H1 (cell line): ENCODE measurements around the gene VSIG2. TPM values are rescaled to one million over a fixed set of nuclear protein-coding genes. Genes with fewer than 3 reads are reported as not detected.

ENCODE experiments used
- ASH2L ChIP-seq: fragments of 200-600, 300-600 bp; sonication (generic); IDR thresholded peaks from one replicate; pipeline ENCODE4 v1.7.1; 2017; ENCODE audit warnings: low read length
- ATF3 ChIP-seq: IDR thresholded peaks from 2 replicates; pipeline ENCODE4 v1.6.1; 2011; ENCODE audit warnings: low read depth, mild to moderate bottlenecking, low read length; ENCODE audit not compliant: insufficient read depth
- BACH1 ChIP-seq: IDR thresholded peaks from 2 replicates; pipeline ENCODE4 v1.6.1; 2012; ENCODE audit warnings: low read length, improper control_type of control experiment
- BCL11A ChIP-seq, 2 experiments: IDR thresholded peaks; one replicate each; pipeline ENCODE4 v1.6.1; 2011; ENCODE audit warnings: low read depth in 2 of 2, low read length in 2 of 2, mild to moderate bottlenecking in 2 of 2
- BRCA1 ChIP-seq: IDR thresholded peaks from 2 replicates; pipeline ENCODE4 v1.6.1; 2012; ENCODE audit warnings: low read depth, low read length, improper control_type of control experiment
- CBX8 ChIP-seq: fragments of 300-800, 300-1000 bp; sonication (generic); IDR thresholded peaks from 2 replicates; pipeline ENCODE4 v1.7.1; 2016; ENCODE audit warnings: low read depth, low read length, borderline replicate concordance
- CHD2 ChIP-seq: IDR thresholded peaks from 2 replicates; pipeline ENCODE4 v1.6.1; 2012; ENCODE audit warnings: low read length, improper control_type of control experiment
- CREB1 ChIP-seq: IDR thresholded peaks from 2 replicates; pipeline ENCODE4 v1.6.1; 2012; ENCODE audit warnings: inconsistent platforms
- E2F6 ChIP-seq: IDR thresholded peaks from 2 replicates; pipeline ENCODE4 v1.6.1; 2012; ENCODE audit warnings: inconsistent platforms
- EZH2 ChIP-seq: fragments of 200-600 bp; sonication (generic); IDR thresholded peaks from 2 replicates; pipeline ENCODE4 v1.7.1; 2012; ENCODE audit warnings: low read depth, mild to moderate bottlenecking, moderate library complexity, low read length, inconsistent platforms; ENCODE audit not compliant: severe bottlenecking
- GTF2F1 ChIP-seq: IDR thresholded peaks from 2 replicates; pipeline ENCODE4 v1.6.1; 2012; ENCODE audit warnings: low read depth, low read length, improper control_type of control experiment, borderline replicate concordance
- KDM4A ChIP-seq: IDR thresholded peaks from one replicate; pipeline ENCODE4 v1.7.1; 2012; ENCODE audit warnings: low read depth, mild to moderate bottlenecking, moderate library complexity, low read length, inconsistent platforms; ENCODE audit not compliant: severe bottlenecking
- MAFK ChIP-seq: IDR thresholded peaks from 2 replicates; pipeline ENCODE4 v1.6.1; 2012; ENCODE audit warnings: low read depth, mild to moderate bottlenecking, improper control_type of control experiment, low read length
- NRF1 ChIP-seq: IDR thresholded peaks from 2 replicates; pipeline ENCODE4 v1.6.1; 2011; ENCODE audit warnings: mild to moderate bottlenecking, low read depth, low read length, improper control_type of control experiment
- POLR2AphosphoS5 ChIP-seq: IDR thresholded peaks from 2 replicates; pipeline ENCODE4 v1.6.1; 2011; ENCODE audit warnings: low read depth, low read length
- RAD21 ChIP-seq, 2 experiments: IDR thresholded peaks in 1 of 2; conservative IDR thresholded peaks in 1 of 2; 2 replicates each; pipeline ENCODE4 v1.6.1; 2011; ENCODE audit warnings: low read depth in 2 of 2, low read length in 2 of 2, improper control_type of control experiment in 1 of 2, inconsistent platforms in 1 of 2, mild to moderate bottlenecking in 1 of 2, moderate library complexity in 1 of 2
- RNF2 ChIP-seq: fragments of 200-900, 300-1000 bp; sonication (generic); IDR thresholded peaks from 2 replicates; pipeline ENCODE4 v1.7.1; 2016; ENCODE audit warnings: borderline replicate concordance, low read depth, mild to moderate bottlenecking, antibody characterized with exemption, low read length; ENCODE audit not compliant: poor library complexity, severe bottlenecking; ENCODE audit errors: missing control alignments
- RXRA ChIP-seq: IDR thresholded peaks from 2 replicates; pipeline ENCODE4 v1.6.1; 2011; ENCODE audit warnings: low read depth, mild to moderate bottlenecking, low read length, moderate library complexity; ENCODE audit not compliant: insufficient read depth
- SP1 ChIP-seq: IDR thresholded peaks from 2 replicates; pipeline ENCODE4 v1.6.1; 2011; ENCODE audit warnings: low read depth, low read length
- TAF1 ChIP-seq: IDR thresholded peaks from 2 replicates; pipeline ENCODE4 v1.6.1; 2011; ENCODE audit warnings: mild to moderate bottlenecking, low read depth, low read length
- TAF7 ChIP-seq: optimal IDR thresholded peaks from 2 replicates; pipeline ENCODE3; 2011; ENCODE audit warnings: low read depth, mild to moderate bottlenecking, inconsistent platforms, low read length, moderate library complexity, borderline replicate concordance
- YY1 ChIP-seq: IDR thresholded peaks from 2 replicates; pipeline ENCODE4 v1.6.1; 2011; ENCODE audit warnings: low read depth, mild to moderate bottlenecking, low read length
- ZNF274 ChIP-seq: IDR thresholded peaks from 2 replicates; pipeline ENCODE4 v1.7.0; 2012; ENCODE audit warnings: low read length, borderline replicate concordance; ENCODE audit errors: extremely low read depth
- polyA plus RNA-seq, 7 experiments: library from polyadenylated mRNA; depleted of rRNA in 3 of 7; stranded (reverse) in 5 of 7; unstranded in 2 of 7; fragments of >200 nt in 5 of 7; fragments of 200-250 nt in 2 of 7; gene quantifications; 1 replicate in 5 of 7; 2 replicates in 1 of 7; 4 replicates in 1 of 7; pipeline versions ENCODE4 v1.2.1 to v1.2.3, GENCODE V29; 2011 to 2013; ENCODE audit warnings: missing spikeins in 2 of 7, mixed read lengths in 2 of 7
- total RNA-seq: library from RNA; stranded (reverse); fragmentation: NEBNext Ultra II Directional; extraction: Animal tissue kit (Norgen Biotek cat#: 25700); gene quantifications from 2 replicates; pipeline ENCODE4 v1.2.1, GENCODE V29; 2021

VSIG2 gene
- total and polyA plus RNA-seq, 2 of the 8 experiments (the other 6 are each of a cell fraction or from before 2014, with no cell fraction given) = 0.18 TPM; not detected in 1

DNA sequence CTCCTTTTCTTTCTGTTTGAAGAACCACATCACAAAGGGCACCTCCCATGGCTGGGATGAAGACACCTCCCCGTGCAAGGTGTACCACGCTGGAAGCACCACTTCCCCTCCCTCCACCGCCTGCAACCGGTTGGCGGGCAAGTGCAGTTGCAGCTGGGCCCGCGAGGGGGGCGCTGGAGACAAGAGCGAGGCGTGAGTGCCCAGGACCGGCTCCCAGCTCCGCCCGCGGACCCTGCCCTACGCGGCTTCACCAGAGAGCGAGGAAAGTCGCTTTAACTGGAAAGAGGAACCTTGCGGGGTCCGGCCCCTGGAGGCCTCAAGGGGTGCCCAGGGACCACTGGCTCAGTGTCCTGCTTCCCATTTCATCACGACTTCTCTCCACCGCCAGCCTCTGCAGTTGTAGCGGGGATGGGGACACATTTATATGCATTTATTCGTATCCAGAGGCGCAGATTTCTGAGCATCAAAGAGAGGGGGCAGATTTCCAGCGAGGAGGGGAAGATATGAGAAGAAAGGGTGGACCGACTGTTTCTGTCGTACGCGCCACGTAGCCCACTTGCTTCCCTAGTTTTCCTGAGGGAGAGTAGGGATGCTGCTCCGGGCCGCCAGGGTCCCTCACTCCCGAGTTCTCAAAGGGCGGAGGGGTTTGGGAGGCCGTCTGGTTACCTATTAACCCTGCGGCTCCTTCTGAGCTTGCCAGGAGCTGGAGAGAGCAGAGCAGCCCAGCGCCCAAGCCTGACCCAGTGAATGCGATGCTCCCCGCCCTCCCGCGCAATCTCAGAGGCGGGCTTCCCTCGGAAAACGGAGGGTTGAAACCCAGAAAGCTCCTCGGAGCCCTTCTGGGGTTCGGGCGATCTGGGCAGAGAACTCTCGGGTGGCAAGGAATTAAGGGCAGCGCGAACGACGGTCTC lies 6.6 kb upstream of the VSIG2 start (continued):
- TF ChIP-seq RAD21 (IDR thresholded peaks at IDR 0.05 in 1 of 2, conservative IDR thresholded peaks at IDR 0.05 in 1 of 2; ENCODE audit: low read depth in 2 of 2, low read length in 2 of 2) = peak; percentile 51 to 65
- no peak for TF ChIP-seq BACH1
- TF ChIP-seq SP1 = no peak
- peak; percentile 31; the same call in 1 of the 2 replicates for TF ChIP-seq CREB1
- no peak for TF ChIP-seq GTF2F1
- TF ChIP-seq ASH2L = no peak
- TF ChIP-seq CHD2 = peak; percentile 37; the same call in 1 of the 2 replicates
- no peak for TF ChIP-seq ZNF274
- no peak for TF ChIP-seq BCL11A (IDR thresholded peaks at IDR 0.05; ENCODE audit: low read depth in 2 of 2, low read length in 2 of 2)
- no peak for TF ChIP-seq TAF1
- TF ChIP-seq RNF2 = no peak
- no peak for TF ChIP-seq RXRA
- TF ChIP-seq NRF1 = no peak
- TF ChIP-seq EZH2 = no peak
- no peak for TF ChIP-seq BRCA1
- peak; percentile 82 for TF ChIP-seq E2F6
- no peak for TF ChIP-seq POLR2AphosphoS5
- no peak for TF ChIP-seq YY1
- TF ChIP-seq CBX8 = 0 out of 2 replicates have a peak, but pooled peaks have one; percentile 22
- no peak for TF ChIP-seq TAF7
- no peak for TF ChIP-seq ATF3
- TF ChIP-seq KDM4A = peak; percentile 13
- TF ChIP-seq MAFK = no peak
